Stimulated activated CD8-positive, alpha-beta memory T cell treated with anti-CD3 and anti-CD28 coated beads, Interleukin-12 subunit alpha, Interleukin-12 subunit beta, amount 100 ng/mL, for 24 hours (primary cell): Measurements from ENCODE around the gene SUMO2.
"Not testable (repeated sequence)": the region's sequence is repeated elsewhere in the genome, so short reads cannot be mapped to it uniquely, and the experiment has no call there.

Source experiments
- DNase-seq: peaks from one replicate; pipeline ENCODE4 v3.0.0-alpha.2; 2020; ENCODE audit errors: extremely low read depth

The SUMO2 gene

DNA sequence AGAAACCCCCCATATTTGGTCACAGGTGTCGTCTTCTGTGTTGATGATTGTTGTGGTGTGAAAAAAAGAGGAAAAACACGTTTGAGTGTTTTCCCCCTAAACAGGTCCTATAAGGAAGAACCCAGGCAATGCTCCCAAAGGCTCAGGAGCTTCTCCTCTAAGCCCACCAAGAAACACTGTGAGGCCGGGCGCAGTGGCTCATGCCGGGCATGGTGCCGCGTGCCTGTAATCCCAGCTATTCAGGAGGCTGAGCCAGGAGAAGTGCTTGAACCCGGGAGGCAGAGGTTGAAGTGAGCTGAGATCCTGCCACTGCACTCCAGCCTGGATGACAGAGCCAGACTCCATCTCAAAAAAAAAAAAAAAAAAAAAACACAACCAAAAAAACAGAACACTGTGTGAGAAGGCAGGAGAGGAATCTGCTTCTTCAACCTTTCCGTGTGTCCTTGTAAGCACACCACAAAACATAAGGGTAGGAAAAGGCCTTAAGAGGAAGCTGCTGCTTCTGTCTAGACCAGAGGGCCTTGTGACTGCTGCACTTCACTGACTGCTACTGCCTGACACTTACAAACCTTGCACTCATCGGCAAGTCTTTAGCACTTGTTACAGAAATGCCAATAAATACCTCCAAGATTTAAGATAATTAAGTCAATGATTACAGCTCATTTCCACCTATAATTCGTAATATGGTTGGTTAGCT is 37.8 kb downstream of the SUMO2 start:
- DNase-seq = no peak

- DNase-seq = no peak
Measured at GRCh38 chr17:75142236-75142971, 40.4 kb downstream of the SUMO2 start.

- no peak for DNase-seq
Measured at GRCh38 chr17:75138519-75138918, 44.2 kb downstream of the SUMO2 start.

DNA sequence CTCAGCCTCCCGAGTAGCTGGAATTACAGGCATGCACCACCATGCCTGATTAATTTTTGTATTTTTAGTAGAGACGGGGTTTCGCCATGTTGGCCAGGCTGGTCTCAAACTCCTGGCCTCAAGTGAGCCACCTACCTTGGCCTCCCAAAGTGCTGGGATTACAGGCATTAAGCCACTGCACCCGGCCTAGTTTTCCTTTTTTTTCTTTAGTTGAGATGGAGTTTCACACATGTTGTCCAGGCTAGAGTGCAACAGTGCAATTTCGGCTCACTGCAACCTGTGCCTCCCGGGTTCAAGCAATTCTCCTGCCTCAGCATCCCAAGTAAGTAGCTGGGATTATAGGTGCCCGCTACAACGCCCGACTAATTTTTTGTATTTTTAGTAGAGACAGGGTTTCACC is 45.0 kb downstream of the SUMO2 start:
- DNase-seq = not testable (repeated sequence)

GRCh38 chr17:75135946-75136345 is 46.8 kb downstream of the SUMO2 start:
- no peak for DNase-seq

- no peak for DNase-seq
Measured at GRCh38 chr17:75135452-75135851, 47.3 kb downstream of the SUMO2 start.

DNA sequence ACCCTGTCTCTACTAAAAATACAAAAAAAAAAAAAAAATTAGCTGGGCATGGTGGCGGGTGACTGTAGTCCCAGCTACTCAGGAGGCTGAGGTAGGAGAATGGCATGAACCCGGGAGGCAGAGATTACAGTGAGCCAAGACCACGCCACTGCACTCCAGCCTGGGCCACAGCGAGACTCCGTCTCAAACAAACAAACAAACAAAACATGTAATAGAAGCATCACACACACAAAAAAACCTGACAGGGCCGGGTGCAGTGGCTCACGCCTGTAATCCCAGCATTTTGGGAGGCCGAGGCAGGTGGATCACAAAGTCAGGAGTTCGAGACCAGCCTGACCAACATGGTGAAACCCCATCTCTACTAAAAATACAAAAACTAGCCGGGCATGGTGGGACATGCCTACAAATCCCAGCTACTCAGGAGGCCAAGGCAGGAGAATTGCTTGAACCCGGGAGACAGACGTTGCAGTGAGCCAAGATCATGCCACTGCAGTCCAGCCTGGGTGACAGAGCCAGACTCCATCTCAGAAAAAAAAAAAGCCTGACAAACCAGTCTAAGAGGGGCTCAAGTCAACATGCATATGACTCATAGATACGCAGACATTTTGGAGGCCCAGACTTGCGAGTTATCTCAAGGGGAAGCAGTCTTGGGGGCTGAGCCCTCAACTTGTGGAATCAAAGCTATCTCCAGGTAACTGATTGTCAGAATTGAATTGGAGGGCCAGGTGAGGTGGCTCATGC is 49.0 kb downstream of the SUMO2 start:
- not testable (repeated sequence) for DNase-seq

- DNase-seq = no peak
Measured at GRCh38 chr17:75133001-75133400, 49.8 kb downstream of the SUMO2 start.

GRCh38 chr17:75132018-75133000 is 50.5 kb downstream of the SUMO2 start:
- not testable (repeated sequence) for DNase-seq

DNA sequence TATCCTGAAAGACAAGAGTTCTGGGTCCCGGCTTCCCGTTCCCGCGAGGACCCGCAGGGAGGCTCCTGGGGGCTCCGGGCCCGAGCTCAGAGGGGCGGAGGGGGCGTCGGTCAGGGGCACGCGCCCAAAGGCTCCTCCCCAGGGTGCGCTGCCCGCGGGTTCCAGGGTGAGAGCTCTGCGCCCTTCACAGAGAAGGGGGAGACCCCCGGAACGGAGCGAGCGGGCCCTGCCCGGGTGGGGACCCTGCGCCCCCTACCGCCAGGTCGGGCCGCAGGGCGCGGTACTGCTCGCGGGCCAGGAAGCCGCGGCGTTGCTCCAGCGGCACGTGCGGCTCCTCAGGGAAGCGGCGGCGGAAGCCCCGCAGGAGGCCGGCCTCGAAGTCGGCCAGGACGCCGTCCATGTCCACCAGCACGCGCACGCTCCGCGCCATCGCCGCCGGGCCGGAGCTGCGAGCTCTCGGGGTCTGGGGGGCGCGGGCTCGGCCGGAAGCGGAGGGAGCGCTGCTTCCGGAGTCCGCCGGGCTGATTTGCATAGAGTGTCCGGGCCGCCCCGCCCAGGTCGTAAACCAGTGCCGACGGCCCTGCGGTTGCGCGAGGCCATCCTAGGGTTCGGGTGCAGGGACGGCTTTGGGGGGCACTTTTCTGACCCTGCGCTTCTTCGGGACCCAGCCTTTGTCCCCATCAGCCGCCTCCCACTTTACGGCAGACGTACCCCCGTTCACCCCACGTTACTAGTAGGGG is 51.3 kb downstream of the SUMO2 start, which contains the start of gene NT5C:
Gene NT5C (minus strand): TSS at position 465 of the 740 bp plus-strand sequence. CDS start 35 bp downstream, at position 430.
- no peak for DNase-seq

DNA sequence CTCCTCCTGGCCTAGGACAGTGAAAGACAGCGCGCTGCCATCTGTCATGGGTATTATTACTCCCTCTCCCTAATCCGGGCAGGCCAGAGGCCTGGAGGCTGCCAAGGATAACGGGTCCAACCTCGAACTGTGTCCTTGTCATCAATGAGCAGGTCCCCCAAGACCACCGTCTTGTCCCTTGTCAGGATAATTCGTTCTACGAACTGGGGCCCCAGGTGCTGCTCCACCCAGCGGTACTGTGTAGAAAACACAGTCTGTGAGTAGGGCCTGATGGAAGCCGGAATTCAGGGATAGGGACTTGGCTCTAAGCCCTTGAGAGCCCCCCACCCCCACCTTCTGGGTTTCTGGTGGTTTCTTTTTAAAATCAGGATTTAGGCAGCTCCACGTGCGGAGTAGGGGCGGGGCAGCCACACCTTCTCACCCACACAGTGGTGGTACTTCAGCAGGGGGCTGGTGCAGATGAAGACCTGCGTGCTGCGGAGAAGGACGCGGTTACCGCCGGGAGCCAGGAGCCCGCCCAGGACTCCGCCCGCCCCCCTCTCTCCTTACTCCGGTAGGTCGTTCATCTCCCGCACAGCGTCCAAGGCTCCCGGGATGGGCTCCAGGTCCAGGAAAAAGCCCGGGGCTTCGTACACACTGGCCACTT is 52.0 kb downstream of the SUMO2 start:
- DNase-seq = no peak

- no peak for DNase-seq
Measured at GRCh38 chr17:75130059-75130631, 52.6 kb downstream of the SUMO2 start.

DNA sequence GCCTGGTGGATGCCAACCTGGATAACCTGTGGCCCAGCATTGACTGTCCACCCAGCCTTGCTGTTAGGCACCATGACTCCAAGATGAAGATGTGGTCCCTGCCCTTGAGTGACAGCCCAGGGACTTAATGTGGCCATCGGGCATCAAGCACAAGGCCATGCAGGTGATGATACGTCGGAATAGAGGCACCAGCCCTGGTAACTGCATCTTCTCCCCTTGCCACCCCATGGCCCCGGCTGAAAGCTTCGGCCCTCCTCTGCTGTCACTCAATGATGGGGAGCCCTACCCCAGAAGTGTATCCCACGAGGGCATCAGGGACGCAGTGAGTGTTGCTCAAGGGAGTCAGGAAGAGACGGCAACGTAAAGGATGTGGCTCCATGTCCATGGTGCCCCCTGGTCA is 53.2 kb downstream of the SUMO2 start:
- no peak for DNase-seq

DNA sequence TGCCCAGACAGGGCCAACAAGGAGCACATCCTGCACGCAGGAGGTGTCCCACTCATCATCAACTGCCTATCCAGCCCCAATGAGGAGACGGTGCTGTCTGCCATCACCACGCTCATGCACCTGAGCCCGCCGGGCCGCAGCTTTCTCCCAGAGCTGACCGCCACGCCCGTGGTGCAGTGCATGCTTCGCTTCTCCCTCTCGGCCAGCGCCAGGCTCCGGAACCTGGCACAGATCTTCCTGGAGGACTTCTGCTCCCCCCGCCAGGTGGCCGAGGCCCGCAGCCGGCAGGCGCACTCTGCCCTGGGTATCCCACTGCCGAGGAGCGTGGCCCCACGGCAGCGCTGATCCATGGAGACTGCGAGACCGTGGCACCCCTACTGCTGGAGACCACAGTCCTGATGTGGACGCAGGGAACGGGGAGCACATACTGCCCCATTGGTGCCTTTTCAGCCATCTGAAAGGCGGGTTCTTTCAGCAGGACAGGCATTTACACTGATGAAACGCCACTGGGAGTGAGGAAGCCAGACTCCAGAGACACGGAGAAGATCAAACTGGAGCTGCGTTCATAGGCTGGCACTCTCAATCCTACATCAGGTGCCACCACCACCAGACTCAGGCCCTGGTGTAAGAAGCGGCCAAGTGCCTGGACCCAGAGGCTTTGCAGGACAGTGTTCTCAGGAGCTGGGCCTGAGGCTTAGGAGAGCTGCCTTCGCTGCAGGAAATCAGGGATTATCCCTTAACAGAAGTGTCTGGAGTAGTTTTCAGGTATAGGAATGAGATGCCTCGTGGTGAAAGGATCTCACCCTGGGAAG is 53.9 kb downstream of the SUMO2 start:
- no peak for DNase-seq

DNA sequence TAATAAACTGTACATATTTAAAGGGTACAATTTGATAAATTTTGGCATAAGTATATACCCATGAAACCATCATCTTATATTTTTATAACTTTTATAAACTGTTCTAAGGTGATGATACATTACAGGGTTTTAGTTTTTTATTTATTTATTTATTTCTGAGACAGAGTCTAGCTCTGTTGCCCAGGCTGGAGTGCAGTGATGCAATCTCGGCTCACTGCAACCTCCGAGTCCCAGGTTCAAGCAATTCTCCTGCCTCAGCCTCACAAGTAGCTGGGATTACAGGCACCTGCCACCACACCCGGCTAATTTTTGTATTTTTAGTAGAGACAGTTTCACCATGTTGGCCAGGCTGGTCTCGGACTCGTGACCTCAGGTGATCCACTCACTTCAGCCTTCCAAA is 54.8 kb downstream of the SUMO2 start:
- not testable (repeated sequence) for DNase-seq

DNA sequence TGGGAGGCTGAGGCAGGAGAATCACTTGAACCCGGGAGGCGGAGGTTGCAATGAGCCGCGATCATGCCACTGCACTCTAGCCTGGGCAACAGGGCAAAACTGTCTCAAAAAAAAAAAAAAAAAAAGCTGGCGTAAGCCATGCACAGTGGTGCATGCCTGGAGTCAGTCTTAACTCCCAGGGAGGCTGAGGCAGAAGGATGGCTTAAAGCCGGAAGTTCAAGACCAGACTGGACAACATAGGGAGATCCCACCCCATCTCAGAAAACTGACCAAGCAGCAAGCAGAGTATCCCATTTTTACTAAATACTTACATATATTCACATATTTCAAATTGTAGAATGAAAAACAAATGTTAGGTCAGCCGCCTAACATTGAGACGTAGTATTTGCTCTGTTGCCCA is 55.8 kb downstream of the SUMO2 start:
- DNase-seq = no peak

GRCh38 chr17:75125984-75126383 is 56.8 kb downstream of the SUMO2 start:
- DNase-seq = no peak

GRCh38 chr17:75124819-75125162 is 58.0 kb downstream of the SUMO2 start:
- DNase-seq = no peak
